Inferior parietal cortex (tissue), 1 donor: ENCODE results near the gene GORASP1.
A peak's percentile ranks its signal among the peaks of the same experiment; 100 is the strongest.
"Not testable (repeated sequence)": the region's sequence is repeated elsewhere in the genome, so short reads cannot be mapped to it uniquely, and the experiment has no call there.

ENCODE experiments used
- DNase-seq: peaks from one replicate; pipeline ENCODE4 v3.0.0-alpha.2; 2016; ENCODE audit errors: extremely low spot score

The GORASP1 gene

GRCh38 chr3:39065197-39065596 lies 42.2 kb downstream of the GORASP1 start:
- DNase-seq = peak; percentile 33

DNA sequence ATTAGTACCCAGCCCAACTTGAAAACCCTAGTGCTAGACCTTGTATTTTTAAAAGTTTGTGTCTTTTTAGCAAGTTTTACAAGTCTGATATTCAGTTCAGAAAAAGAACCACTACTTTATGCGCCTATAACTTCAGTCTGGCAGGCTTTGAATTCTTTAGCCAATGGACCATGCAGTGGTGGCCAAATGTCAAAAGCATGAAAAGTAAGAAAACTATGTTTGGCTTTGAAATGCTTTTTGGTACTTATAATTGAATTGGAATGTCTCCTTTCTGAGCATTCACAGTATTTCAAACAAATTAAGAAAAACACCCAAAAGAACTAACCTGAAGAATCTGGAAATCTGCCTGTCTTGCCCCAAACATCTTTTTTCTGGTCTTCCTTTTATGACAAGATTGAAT lies 42.8 kb downstream of the GORASP1 start:
- no peak for DNase-seq

- DNase-seq = no peak
Observed at GRCh38 chr3:39063143-39063542, 44.3 kb downstream of the GORASP1 start.

DNA sequence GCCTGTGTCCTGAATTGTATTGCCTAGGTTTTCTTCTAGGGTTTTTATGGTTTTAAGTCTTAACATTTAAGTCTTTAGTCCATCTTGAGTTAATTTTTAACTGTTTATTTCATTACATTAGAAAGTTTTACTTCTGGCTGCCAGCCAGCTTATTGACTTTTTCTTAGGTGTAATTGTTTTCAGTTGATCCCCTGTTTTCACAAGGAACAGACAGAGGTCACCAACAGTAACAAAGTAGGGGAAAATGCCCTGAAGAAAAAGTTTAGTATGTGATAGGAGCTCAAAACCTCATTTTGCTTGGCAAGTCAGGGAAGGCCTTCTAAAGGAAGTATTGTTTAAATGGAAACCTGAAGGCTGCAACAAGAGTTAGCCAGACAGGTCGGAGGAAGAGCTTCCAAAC lies 45.2 kb downstream of the GORASP1 start:
- no peak for DNase-seq

- not testable (repeated sequence) for DNase-seq
Observed at GRCh38 chr3:39061228-39061627, 46.2 kb downstream of the GORASP1 start.

DNA sequence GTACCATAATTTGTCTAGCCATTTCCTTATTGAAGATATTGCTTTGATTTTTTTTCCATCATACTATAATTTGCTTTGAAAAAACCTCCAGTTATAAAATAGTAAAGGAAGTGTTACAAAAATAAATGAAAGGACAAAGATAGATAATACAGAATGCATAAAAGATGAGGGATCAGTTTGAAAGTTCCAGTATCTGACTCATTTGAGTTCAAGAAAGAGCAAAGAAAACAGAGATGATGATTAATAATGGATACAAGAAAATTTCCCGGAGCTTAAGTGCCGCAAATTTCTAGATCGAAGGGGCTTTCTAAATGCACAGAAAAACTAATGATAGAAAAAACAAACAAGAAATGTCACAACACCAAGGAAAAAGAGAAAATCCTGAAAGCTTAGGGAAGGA lies 51.3 kb downstream of the GORASP1 start:
- DNase-seq = no peak

DNA sequence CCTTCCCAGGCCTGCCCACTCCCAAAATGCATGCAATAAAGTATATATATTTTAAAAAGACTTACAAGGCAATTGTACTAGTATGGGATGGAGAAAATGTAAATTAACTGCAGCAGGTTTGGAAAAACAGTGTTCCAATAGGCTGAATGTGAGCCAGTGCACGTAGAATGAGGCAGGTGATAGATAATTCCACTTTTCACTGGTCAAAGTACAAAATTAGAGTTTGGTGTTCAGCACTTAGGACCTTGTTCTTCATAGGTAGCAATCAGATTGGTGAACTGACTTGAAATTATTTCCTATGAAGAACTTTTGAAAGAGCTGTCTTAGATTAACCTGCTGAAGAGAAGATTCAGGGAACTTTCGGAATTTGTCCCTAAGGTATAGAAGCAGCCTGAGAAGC lies 53.7 kb downstream of the GORASP1 start:
- DNase-seq = no peak

GRCh38 chr3:39052583-39052982 lies 54.8 kb downstream of the GORASP1 start:
- DNase-seq = no peak

DNA sequence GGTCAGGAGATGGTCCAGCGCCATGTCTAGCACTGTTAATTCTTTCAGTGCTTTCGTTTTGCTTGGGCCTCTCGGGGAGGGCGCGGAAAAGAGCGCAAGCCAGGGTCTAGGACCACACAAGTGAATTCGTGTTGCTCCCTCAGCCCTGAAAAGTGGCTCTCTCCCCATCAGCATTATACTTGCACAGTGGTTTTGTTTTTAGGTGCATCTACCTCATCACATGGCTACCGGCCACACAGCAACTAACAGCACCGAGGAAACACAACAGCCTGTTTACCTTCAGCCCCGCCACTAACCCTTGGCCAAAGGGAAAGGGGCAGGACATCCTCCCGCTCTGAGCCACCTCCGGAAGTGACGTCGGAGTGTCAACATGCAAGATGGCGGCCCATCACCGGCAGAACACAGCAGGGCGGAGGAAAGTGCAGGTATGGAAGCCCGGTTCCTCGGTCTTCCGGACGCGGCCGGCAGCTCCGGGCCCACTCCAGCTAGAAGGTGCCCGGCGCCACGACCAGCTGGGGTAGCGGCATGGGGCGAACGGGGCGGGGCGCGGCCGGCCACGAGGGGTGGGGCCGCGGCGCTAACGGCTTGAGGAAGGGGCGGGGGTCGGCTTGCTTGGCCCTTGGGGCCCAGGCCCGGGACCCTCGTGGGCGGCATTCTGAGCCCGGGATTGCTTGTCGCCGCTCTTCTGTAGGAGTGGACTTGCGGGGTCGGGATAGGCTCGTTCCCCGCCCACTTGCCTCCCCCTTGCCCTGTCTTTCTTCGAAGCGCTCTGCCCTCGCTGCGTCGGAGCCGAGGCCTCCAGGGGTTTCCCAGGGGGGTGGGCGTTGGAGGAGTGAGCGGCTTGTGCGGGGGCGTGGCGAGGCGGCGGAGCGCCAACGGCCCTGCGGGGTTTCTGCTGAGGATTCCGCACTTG lies 55.5 kb downstream of the GORASP1 start, which contains the start of the genes SCN11A and WDR48:
SCN11A (minus strand) TSS at position 296 of the 913 bp plus-strand sequence. CDS start 101,582 bp downstream, outside the sequence.
WDR48 (plus strand) TSS at position 368 of the 913 bp plus-strand sequence; CDS start at position 378, 10 bp downstream.
- peak; percentile 97 for DNase-seq

DNA sequence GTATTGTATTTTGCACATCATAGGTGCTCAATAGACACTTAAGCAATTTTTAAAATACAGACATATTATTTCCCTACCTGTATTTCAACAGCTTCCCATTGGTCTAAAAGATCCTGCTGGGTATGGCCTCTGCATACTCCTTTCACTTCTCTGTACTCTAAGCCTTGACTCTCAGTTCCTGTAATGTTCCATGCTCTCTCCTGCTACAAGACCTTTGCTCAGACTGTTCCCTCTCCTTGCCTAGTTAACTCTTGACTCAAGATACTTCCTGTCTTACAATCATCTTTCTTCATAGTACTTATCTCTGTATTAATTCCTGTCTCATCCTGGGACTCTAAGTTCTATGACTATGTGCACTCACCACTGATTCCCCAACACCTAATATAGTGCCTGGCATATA lies 57.4 kb downstream of the GORASP1 start:
- no peak for DNase-seq
